ENCODE measurements around the gene GK2.

The GK2 gene

GRCh38 chr4:79381161-79381560, 26.9 kb downstream of the GK2 start:
- no peak for DNase-seq

- DNase-seq, result no peak
These were observed 38.0 kb downstream of the GK2 start for GRCh38 chr4:79370026-79370425.

GRCh38 chr4:79367096-79367495, 40.9 kb downstream of the GK2 start:
- DNase-seq, result no peak

GRCh38 chr4:79366422-79366821, 41.6 kb downstream of the GK2 start:
- no peak for DNase-seq

- no peak for DNase-seq
These were observed 44.0 kb downstream of the GK2 start for GRCh38 chr4:79364061-79364460.

GRCh38 chr4:79362626-79363025, 45.4 kb downstream of the GK2 start:
- DNase-seq, result no peak

- no peak for DNase-seq
These were observed 48.0 kb downstream of the GK2 start for GRCh38 chr4:79360006-79360405.

- DNase-seq, result no peak
These were observed 49.6 kb downstream of the GK2 start for GRCh38 chr4:79358438-79358837.

- no peak for DNase-seq
These were observed 50.7 kb downstream of the GK2 start for GRCh38 chr4:79357365-79357764.
